Spleen (tissue), 11 donors: Measurements from ENCODE around the gene CDC6. TPM values are rescaled to one million over a fixed set of nuclear protein-coding genes. Genes with fewer than 3 reads are reported as not detected.

ENCODE experiments used
- DNase-seq: peaks from one replicate; pipeline ENCODE4 v3.0.0-alpha.2; 2020
- H3K27ac ChIP-seq, 8 donors: fragments of 200-600 bp; sonication (generic) in 7 of 8; 1 replicate in 4 of 8; 2 replicates in 4 of 8; pipeline versions ENCODE4 v1.5.0 to v1.8.0; 2016 to 2021; ENCODE audit warnings: inconsistent platforms in 4 of 8, mild to moderate bottlenecking in 4 of 8, moderate library complexity in 1 of 8
- H3K27me3 ChIP-seq, 7 donors: fragments of 200-600 bp; sonication (generic) in 6 of 7; replicated peaks in 1 of 7; 1 replicate in 4 of 7; 2 replicates in 3 of 7; pipeline versions ENCODE4 v1.5.0 to v1.8.0; 2016 to 2021; ENCODE audit warnings: inconsistent platforms in 3 of 7, mild to moderate bottlenecking in 1 of 7
- H3K36me3 ChIP-seq, 6 donors: fragments of 200-600 bp; sonication (generic) in 5 of 6; 1 replicate in 4 of 6; 2 replicates in 2 of 6; pipeline versions ENCODE4 v1.5.0 to v1.8.0; 2016 to 2021; ENCODE audit warnings: inconsistent platforms in 2 of 6
- H3K4me1 ChIP-seq, 6 donors: fragments of 200-600 bp; sonication (generic) in 5 of 6; 1 replicate in 3 of 6; 2 replicates in 3 of 6; pipeline versions ENCODE4 v1.5.0 to v1.8.0; 2016 to 2021; ENCODE audit warnings: inconsistent platforms in 3 of 6
- H3K4me3 ChIP-seq, 8 donors: fragments of 200-600 bp; sonication (generic) in 7 of 8; 1 replicate in 4 of 8; 2 replicates in 4 of 8; pipeline versions ENCODE4 v1.5.0 to v1.8.0; 2016 to 2021; ENCODE audit warnings: inconsistent platforms in 4 of 8, mild to moderate bottlenecking in 4 of 8, moderate library complexity in 2 of 8
- H3K9me3 ChIP-seq, 8 donors: fragments of 200-600 bp; sonication (generic) in 7 of 8; 1 replicate in 4 of 8; 2 replicates in 4 of 8; pipeline versions ENCODE4 v1.5.0 to v1.8.0; 2016 to 2021; ENCODE audit warnings: inconsistent platforms in 4 of 8
- POLR2A ChIP-seq, 3 donors: fragments of 450-650 bp; IDR thresholded peaks; one replicate each; pipeline ENCODE4 v1.5.1; 2017; ENCODE audit warnings: antibody characterized with exemption in 3 of 3, mild to moderate bottlenecking in 1 of 3
- POLR2AphosphoS5 ChIP-seq, 3 donors: sonication (generic); formaldehyde crosslinking; IDR thresholded peaks; one replicate each; pipeline ENCODE4 v1.5.1; 2017; ENCODE audit warnings: antibody characterized with exemption in 3 of 3
- WGBS, 5 donors: extraction: QIAGEN DNeasy Blood & Tissue Kit in 3 of 5; methylation state at CpG; one replicate each; pipeline versions ENCODE4 v1.1.5 to v1.1.7; 2013 to 2018; 5-methylcytosine and 5-hydroxymethylcytosine counted together
- intact Hi-C: fragments of 100-400 bp; cut with DNase I; formaldehyde crosslinking; loops from one replicate; pipeline ENCODE4 v1.15.0; 2023; ENCODE audit warnings: low total_unique reads
- polyA plus RNA-seq, 3 donors: library from polyadenylated mRNA; stranded (reverse); fragments of 200-250 nt; gene quantifications; one replicate each; pipeline ENCODE4 v1.2.1, GENCODE V29; 2013
- total RNA-seq, 7 donors: library from RNA; depleted of rRNA in 3 of 7; stranded (reverse); fragments of >200 nt in 3 of 7; fragmentation: NEBNext Ultra II Directional in 4 of 7; extraction: Animal tissue kit (Norgen Biotek cat#: 25700) in 4 of 7; gene quantifications; one replicate each; pipeline versions ENCODE4 v1.1.0 to v1.2.1, GENCODE V29; 2016 to 2021
- TF ChIP-seq, protein P1 (sequence below), 11 experiments: fragments of 200-600 bp in 7 of 11; fragments of 450-650 bp in 4 of 11; sonication (generic) in 4 of 11; IDR thresholded peaks in 8 of 11; conservative IDR thresholded peaks in 3 of 11; 1 replicate in 7 of 11; 2 replicates in 4 of 11; pipeline versions ENCODE4 v1.4.0 to v1.8.0; 2016 to 2021; ENCODE audit warnings: antibody characterized with exemption in 11 of 11, inconsistent platforms in 4 of 11, mild to moderate bottlenecking in 1 of 11
- donor health status: healthy with polysubstance abuse.
- donor health status: DM: no; HTN: no; CAD: no; lungs with moderate emphysema.
- donor health status: DM: no; HTN: no; CAD: no.
- donor health status: Bipolar disorder and iron deficiency.
- donor health status: healthy.
- donor health status: DM: no; HTN: no; CAD: no.
- donor health status: DM: yes; HTN: yes; CAD: no.

CDC6 gene
- total and polyA plus RNA-seq, 10 donors, result 1.2 to 11.6 (median 5.1) TPM

DNA sequence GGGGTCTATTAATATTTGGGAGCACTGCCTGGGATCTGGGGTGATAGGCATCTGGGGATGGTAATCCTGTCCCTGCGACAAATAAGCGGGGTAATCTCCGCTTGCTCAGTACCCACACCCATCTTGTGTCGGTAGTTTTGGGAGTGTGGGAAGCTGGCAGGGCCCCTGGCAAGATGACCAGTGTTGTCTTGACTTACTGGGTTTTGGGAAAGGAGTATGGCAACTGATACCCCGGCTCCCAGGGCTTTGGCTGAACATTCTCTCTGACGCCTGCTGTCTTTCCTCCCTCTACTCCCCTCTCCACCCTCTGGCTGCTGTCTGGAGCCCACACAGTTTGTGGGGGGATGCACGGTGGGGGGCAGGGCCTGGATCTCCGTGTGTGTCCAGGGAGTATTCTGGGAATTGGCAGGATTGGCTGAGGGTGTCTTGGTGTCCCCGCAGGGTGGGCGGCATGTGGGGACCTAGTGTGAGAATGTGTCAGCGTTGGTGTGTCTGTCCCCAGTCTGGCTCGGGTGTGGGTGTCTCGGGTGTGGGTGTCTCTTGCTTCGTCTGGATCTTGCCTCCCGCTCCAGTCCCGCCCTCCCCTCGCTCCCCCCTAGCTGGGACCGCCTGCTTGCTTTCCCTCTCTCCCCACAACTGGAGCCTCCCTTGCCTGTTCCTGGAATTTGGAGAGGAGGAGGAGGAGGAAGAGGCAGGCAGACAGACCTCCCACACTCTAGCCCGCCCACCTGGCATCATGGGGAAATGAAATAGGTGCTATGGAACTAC, 33.3 kb downstream of the CDC6 start:
- TF ChIP-seq, protein P1, sequence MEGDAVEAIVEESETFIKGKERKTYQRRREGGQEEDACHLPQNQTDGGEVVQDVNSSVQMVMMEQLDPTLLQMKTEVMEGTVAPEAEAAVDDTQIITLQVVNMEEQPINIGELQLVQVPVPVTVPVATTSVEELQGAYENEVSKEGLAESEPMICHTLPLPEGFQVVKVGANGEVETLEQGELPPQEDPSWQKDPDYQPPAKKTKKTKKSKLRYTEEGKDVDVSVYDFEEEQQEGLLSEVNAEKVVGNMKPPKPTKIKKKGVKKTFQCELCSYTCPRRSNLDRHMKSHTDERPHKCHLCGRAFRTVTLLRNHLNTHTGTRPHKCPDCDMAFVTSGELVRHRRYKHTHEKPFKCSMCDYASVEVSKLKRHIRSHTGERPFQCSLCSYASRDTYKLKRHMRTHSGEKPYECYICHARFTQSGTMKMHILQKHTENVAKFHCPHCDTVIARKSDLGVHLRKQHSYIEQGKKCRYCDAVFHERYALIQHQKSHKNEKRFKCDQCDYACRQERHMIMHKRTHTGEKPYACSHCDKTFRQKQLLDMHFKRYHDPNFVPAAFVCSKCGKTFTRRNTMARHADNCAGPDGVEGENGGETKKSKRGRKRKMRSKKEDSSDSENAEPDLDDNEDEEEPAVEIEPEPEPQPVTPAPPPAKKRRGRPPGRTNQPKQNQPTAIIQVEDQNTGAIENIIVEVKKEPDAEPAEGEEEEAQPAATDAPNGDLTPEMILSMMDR (IDR thresholded peaks at IDR 0.05 in 8 of 11, conservative IDR thresholded peaks at IDR 0.05 in 3 of 11), result no peak
- peak; percentile 5 to 49 (median 44) for TF ChIP-seq POLR2AphosphoS5 (IDR thresholded peaks at IDR 0.05)
- Histone ChIP-seq H3K4me1 (peaks cover 81 to 99% (median 92%) of the 10 kb centered on the region in 6 donors), H3K27me3 (no peaks in the 10 kb centered on the region), H3K27ac (peak overlapping the region; percentile 79 to 97 (median 90)), H3K9me3 (no peaks in the 10 kb centered on the region), H3K36me3 (no peaks in the 10 kb centered on the region), H3K4me3 (peak overlapping the region in 7 of 8 donors; percentile 47 to 100 (median 98))
- WGBS, 5 donors, result 33 to 55% (median 47%) methylated on average over 18 to 19 of the region's 19 CpGs
- intact Hi-C loops, result no loop called here
- DNase-seq, result peak; percentile 85

DNA sequence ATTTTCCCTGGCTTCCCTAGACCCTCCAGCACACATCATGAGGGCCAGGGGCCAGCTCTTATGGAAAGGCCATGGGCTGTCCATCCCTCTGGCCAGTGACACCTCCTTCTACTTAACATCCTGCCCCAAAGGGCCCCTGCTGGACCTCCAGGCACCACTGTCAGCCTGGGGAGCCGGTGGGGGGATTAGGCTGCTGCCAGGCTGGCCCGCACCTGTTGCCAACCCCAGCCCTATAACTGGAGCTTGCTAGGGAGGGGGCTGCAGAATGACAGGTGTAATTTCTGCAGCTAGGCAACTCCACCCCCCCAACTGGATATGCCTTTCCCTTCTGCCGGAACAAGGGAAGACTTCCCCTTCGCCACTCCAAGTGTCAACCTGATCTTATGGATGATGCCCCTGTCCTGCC, 33.8 kb downstream of the CDC6 start:
- Histone ChIP-seq H3K4me3 (peak overlapping the region; percentile 28 to 100 (median 67)), H3K27ac (peak overlapping the region; percentile 79 to 97 (median 90)), H3K9me3 (no peaks in the 10 kb centered on the region), H3K4me1 (peaks cover 81 to 99% (median 92%) of the 10 kb centered on the region in 6 donors), H3K27me3 (no peaks in the 10 kb centered on the region), H3K36me3 (no peaks in the 10 kb centered on the region)
- DNase-seq, result peak; percentile 82
- WGBS, 5 donors, result 21 to 68% (median 55%) methylated on average over 4 of the region's 4 CpGs
- intact Hi-C loops, result no loop called here
- no peak for TF ChIP-seq POLR2A (IDR thresholded peaks at IDR 0.05)
- no peak for TF ChIP-seq POLR2AphosphoS5 (IDR thresholded peaks at IDR 0.05)
- TF ChIP-seq, protein P1 (IDR thresholded peaks at IDR 0.05 in 8 of 11, conservative IDR thresholded peaks at IDR 0.05 in 3 of 11), result no peak

DNA sequence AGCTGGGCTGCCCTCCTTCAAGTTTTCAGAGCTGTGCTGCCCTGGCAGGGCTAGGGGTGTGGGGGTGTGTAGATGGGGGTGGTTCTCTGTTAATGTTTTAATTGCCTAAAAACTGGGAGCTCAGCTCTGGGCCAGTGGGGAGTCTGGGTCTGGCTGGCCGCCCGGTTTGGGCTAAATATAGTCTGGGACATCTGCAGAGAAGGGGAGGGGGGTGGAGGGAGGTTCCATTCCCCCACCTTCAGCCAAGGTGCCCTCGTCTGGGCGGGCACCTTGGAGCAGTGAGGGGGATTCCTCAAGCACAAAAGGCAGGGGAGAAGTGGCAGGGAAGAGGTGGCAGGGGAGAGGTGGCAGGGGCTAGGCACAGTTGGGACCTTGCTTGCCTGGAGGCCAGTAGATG, 34.3 kb downstream of the CDC6 start:
- TF ChIP-seq POLR2AphosphoS5 (IDR thresholded peaks at IDR 0.05) (no peak), POLR2A (IDR thresholded peaks at IDR 0.05) (no peak)
- TF ChIP-seq, protein P1 (IDR thresholded peaks at IDR 0.05 in 8 of 11, conservative IDR thresholded peaks at IDR 0.05 in 3 of 11), result no peak
- H3K27me3 ChIP-seq, result no peaks in the 10 kb centered on the region
- peak; percentile 83 for DNase-seq
- no peaks in the 10 kb centered on the region for H3K9me3 ChIP-seq
- no peaks in the 10 kb centered on the region for H3K36me3 ChIP-seq
- peaks cover 83 to 99% (median 92%) of the 10 kb centered on the region in 6 donors for H3K4me1 ChIP-seq
- intact Hi-C loops, result no loop called here
- H3K27ac ChIP-seq, result peak overlapping the region; percentile 79 to 97 (median 90)
- WGBS, 5 donors, result 2 to 6% (median 5%) methylated on average over 4 of the region's 4 CpGs
- peak overlapping the region; percentile 28 to 100 (median 67) for H3K4me3 ChIP-seq
